WTC11 (cell line): ENCODE results near the gene DESI1. TPM values are rescaled to one million over a fixed set of nuclear protein-coding genes. Genes with fewer than 3 reads are reported as not detected.
A peak's percentile ranks its signal among the peaks of the same experiment; 100 is the strongest.

Experiments
- ATAC-seq: fragments of 200-7000 bp; cut with Tn5 transposase; 2 replicates; pipeline ENCODE4 v1.10.0; 2021; ENCODE audit warnings: mild to moderate bottlenecking, moderate library complexity
- CTCF ChIA-PET: fragments of 300-600 bp; sonication (Branson Sonifier 250); formaldehyde crosslinking; loops from one replicate; lab custom pipeline; 2021; ENCODE audit warnings: antibody characterized with exemption; lab: Charles Lee
- POLR2A ChIA-PET: fragments of 350-600 bp; sonication (Branson Sonifier 250); formaldehyde crosslinking; loops from one replicate; lab custom pipeline; 2021; ENCODE audit warnings: antibody characterized with exemption; lab: Charles Lee
- DNase-seq: peaks from one replicate; pipeline ENCODE4 v3.0.0; 2021; ENCODE audit warnings: low spot score
- H3K27ac Mint-ChIP-seq: 2 replicates; pipeline ENCODE4 v1.8.0; 2021; ENCODE audit warnings: mixed read lengths
- H3K27me3 Mint-ChIP-seq: 2 replicates; pipeline ENCODE4 v1.8.0; 2021; ENCODE audit warnings: low read depth, mild to moderate bottlenecking, moderate library complexity, mixed read lengths
- H3K36me3 Mint-ChIP-seq: 2 replicates; pipeline ENCODE4 v1.8.0; 2021; ENCODE audit warnings: mixed read lengths
- H3K4me1 Mint-ChIP-seq: 2 replicates; pipeline ENCODE4 v1.8.0; 2022; ENCODE audit warnings: mixed read lengths
- H3K4me3 Mint-ChIP-seq: 2 replicates; pipeline ENCODE4 v1.8.0; 2021; ENCODE audit warnings: mild to moderate bottlenecking, moderate library complexity, mixed read lengths
- H3K9me3 Mint-ChIP-seq: 2 replicates; pipeline ENCODE4 v1.8.0; 2021; ENCODE audit warnings: mixed read lengths
- CDX4 ChIP-seq: fragments of 250-450 bp; sonication (Bioruptor Pico); IDR thresholded peaks from 2 replicates; pipeline ENCODE4 v1.9.0; 2021; ENCODE audit warnings: moderate library complexity, mild to moderate bottlenecking, inconsistent platforms, borderline replicate concordance
- CREB1 ChIP-seq: sonication (generic); formaldehyde crosslinking; IDR thresholded peaks from 2 replicates; pipeline ENCODE4 v1.8.0; 2023; ENCODE audit warnings: mild to moderate bottlenecking, missing genetic modification reagents
- ELF4 ChIP-seq: sonication (generic); formaldehyde crosslinking; IDR thresholded peaks from 2 replicates; pipeline ENCODE4 v1.8.1; 2022; ENCODE audit warnings: low read depth, mild to moderate bottlenecking, moderate library complexity, missing genetic modification reagents
- ESRRA ChIP-seq: sonication (generic); formaldehyde crosslinking; IDR thresholded peaks from 2 replicates; pipeline ENCODE4 v1.8.1; 2022; ENCODE audit warnings: mild to moderate bottlenecking, missing genetic modification reagents, borderline replicate concordance
- ETV6 ChIP-seq: sonication (generic); formaldehyde crosslinking; IDR thresholded peaks from 2 replicates; pipeline ENCODE4 v1.8.1; 2022; ENCODE audit warnings: mild to moderate bottlenecking, missing genetic modification reagents
- FOXJ3 ChIP-seq: sonication (generic); formaldehyde crosslinking; IDR thresholded peaks from 2 replicates; pipeline ENCODE4 v1.9.0; 2021; ENCODE audit warnings: missing genetic modification reagents, mild to moderate bottlenecking, borderline replicate concordance
- JAZF1 ChIP-seq: fragments of 250-450 bp; sonication (Bioruptor Pico); IDR thresholded peaks from 2 replicates; pipeline ENCODE4 v1.9.0; 2021; ENCODE audit warnings: moderate library complexity, mild to moderate bottlenecking, inconsistent platforms
- KAT7 ChIP-seq: sonication (generic); formaldehyde crosslinking; IDR thresholded peaks from 2 replicates; pipeline ENCODE4 v1.8.1; 2023; ENCODE audit warnings: missing genetic modification reagents, mild to moderate bottlenecking, borderline replicate concordance
- NR1H2 ChIP-seq: sonication (generic); formaldehyde crosslinking; IDR thresholded peaks from 2 replicates; pipeline ENCODE4 v1.9.0; 2021; ENCODE audit warnings: mild to moderate bottlenecking, moderate library complexity, missing genetic modification reagents
- NR3C1 ChIP-seq: sonication (generic); formaldehyde crosslinking; conservative IDR thresholded peaks from 2 replicates; pipeline ENCODE4 v1.8.1; 2023; ENCODE audit warnings: low read depth, mild to moderate bottlenecking, missing genetic modification reagents
- SMAD4 ChIP-seq: sonication (generic); formaldehyde crosslinking; IDR thresholded peaks from 2 replicates; pipeline ENCODE4 v1.8.0; 2022; ENCODE audit warnings: mild to moderate bottlenecking, missing genetic modification reagents
- STAT6 ChIP-seq: sonication (generic); formaldehyde crosslinking; conservative IDR thresholded peaks from 2 replicates; pipeline ENCODE4 v1.8.1; 2023; ENCODE audit warnings: mild to moderate bottlenecking, low read depth, missing genetic modification reagents, moderate library complexity
- ZMAT4 ChIP-seq: fragments of 250-450 bp; sonication (Bioruptor Pico); IDR thresholded peaks from 2 replicates; pipeline ENCODE4 v1.9.0; 2021; ENCODE audit warnings: mild to moderate bottlenecking
- ZNF121 ChIP-seq: sonication (generic); formaldehyde crosslinking; IDR thresholded peaks from 2 replicates; pipeline ENCODE4 v1.8.0; 2023; ENCODE audit warnings: missing genetic modification reagents
- ZNF219 ChIP-seq: sonication (generic); formaldehyde crosslinking; IDR thresholded peaks from 2 replicates; pipeline ENCODE4 v1.8.0; 2023; ENCODE audit warnings: missing genetic modification reagents, mild to moderate bottlenecking, borderline replicate concordance
- ZNF423 ChIP-seq: fragments of 250-450 bp; sonication (Bioruptor Pico); IDR thresholded peaks from 2 replicates; pipeline ENCODE4 v2.1.2; 2022; ENCODE audit warnings: mild to moderate bottlenecking, moderate library complexity
- total RNA-seq: library from RNA; stranded (reverse); gene quantifications from 3 replicates; pipeline ENCODE4 v1.2.3, GENCODE V29; 2021
- TF ChIP-seq, protein P1 (sequence below): sonication (generic); formaldehyde crosslinking; IDR thresholded peaks from 2 replicates; pipeline ENCODE4 v1.8.0; 2023; ENCODE audit warnings: missing genetic modification reagents, mild to moderate bottlenecking, borderline replicate concordance
- TF ChIP-seq, protein P2 (sequence below): fragments of 250-450 bp; sonication (Bioruptor Pico); IDR thresholded peaks from 2 replicates; pipeline ENCODE4 v1.8.0; 2021; ENCODE audit warnings: mild to moderate bottlenecking
- TF ChIP-seq, protein P3 (sequence below): sonication (generic); formaldehyde crosslinking; IDR thresholded peaks from 2 replicates; pipeline ENCODE4 v1.8.0; 2022; ENCODE audit warnings: mild to moderate bottlenecking, missing genetic modification reagents
- TF ChIP-seq, protein P4 (sequence below): sonication (generic); formaldehyde crosslinking; IDR thresholded peaks from 2 replicates; pipeline ENCODE4 v1.8.0; 2022; ENCODE audit warnings: mild to moderate bottlenecking, missing genetic modification reagents

The DESI1 gene
- total RNA-seq, 1 experiment from 2014 or later = 32.2 TPM

DNA sequence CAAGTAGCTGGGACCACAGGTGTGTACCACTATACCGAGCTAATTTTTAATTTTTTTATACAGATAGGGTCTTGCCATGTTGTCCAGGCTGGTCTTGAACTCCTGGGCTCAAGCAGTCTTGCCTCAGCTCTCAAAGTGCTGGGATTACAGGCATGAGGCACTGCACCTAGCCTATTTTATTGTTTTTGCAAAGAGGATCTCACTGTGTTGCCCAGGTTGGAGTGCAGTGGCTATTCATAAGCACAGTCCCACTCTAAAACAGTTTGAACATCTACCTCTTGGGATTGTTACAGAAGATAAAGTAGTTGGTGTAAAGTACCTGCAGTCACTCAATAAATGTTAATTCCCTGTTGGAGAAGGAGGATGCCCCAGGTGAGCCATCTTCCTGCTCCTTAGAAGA, 29.4 kb upstream of the DESI1 start:
- ChIA-PET POLR2A (interaction anchor here (0.6 kb wide), 1 partner anchor 31 kb away, joined by 3 read pairs; no protein-coding TSS in a partner anchor), CTCF (interaction anchor here (2.1 kb wide), 1 partner anchor 17 kb away, joined by 9 read pairs; no protein-coding TSS in a partner anchor)
- DNase-seq (no peak), ATAC-seq (no peak)
- Mint-ChIP-seq H3K9me3 (no peaks in the 10 kb centered on the region), H3K27me3 (no peaks in the 10 kb centered on the region), H3K27ac (no peak overlapping the region), H3K4me1 (no peaks in the 10 kb centered on the region), H3K4me3 (no peak overlapping the region), H3K36me3 (peaks cover 73% of the 10 kb centered on the region)
- TF ChIP-seq, protein P1, sequence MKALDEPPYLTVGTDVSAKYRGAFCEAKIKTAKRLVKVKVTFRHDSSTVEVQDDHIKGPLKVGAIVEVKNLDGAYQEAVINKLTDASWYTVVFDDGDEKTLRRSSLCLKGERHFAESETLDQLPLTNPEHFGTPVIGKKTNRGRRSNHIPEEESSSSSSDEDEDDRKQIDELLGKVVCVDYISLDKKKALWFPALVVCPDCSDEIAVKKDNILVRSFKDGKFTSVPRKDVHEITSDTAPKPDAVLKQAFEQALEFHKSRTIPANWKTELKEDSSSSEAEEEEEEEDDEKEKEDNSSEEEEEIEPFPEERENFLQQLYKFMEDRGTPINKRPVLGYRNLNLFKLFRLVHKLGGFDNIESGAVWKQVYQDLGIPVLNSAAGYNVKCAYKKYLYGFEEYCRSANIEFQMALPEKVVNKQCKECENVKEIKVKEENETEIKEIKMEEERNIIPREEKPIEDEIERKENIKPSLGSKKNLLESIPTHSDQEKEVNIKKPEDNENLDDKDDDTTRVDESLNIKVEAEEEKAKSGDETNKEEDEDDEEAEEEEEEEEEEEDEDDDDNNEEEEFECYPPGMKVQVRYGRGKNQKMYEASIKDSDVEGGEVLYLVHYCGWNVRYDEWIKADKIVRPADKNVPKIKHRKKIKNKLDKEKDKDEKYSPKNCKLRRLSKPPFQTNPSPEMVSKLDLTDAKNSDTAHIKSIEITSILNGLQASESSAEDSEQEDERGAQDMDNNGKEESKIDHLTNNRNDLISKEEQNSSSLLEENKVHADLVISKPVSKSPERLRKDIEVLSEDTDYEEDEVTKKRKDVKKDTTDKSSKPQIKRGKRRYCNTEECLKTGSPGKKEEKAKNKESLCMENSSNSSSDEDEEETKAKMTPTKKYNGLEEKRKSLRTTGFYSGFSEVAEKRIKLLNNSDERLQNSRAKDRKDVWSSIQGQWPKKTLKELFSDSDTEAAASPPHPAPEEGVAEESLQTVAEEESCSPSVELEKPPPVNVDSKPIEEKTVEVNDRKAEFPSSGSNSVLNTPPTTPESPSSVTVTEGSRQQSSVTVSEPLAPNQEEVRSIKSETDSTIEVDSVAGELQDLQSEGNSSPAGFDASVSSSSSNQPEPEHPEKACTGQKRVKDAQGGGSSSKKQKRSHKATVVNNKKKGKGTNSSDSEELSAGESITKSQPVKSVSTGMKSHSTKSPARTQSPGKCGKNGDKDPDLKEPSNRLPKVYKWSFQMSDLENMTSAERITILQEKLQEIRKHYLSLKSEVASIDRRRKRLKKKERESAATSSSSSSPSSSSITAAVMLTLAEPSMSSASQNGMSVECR (CRISPR knock-in tag) = no peak
- TF ChIP-seq ZNF219 (CRISPR knock-in tag) = no peak
- TF ChIP-seq STAT6 (CRISPR knock-in tag) = no peak
- TF ChIP-seq, protein P2, sequence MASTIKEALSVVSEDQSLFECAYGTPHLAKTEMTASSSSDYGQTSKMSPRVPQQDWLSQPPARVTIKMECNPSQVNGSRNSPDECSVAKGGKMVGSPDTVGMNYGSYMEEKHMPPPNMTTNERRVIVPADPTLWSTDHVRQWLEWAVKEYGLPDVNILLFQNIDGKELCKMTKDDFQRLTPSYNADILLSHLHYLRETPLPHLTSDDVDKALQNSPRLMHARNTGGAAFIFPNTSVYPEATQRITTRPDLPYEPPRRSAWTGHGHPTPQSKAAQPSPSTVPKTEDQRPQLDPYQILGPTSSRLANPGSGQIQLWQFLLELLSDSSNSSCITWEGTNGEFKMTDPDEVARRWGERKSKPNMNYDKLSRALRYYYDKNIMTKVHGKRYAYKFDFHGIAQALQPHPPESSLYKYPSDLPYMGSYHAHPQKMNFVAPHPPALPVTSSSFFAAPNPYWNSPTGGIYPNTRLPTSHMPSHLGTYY (CRISPR knock-in tag) = no peak
- no peak for TF ChIP-seq CDX4 (CRISPR knock-in tag)
- TF ChIP-seq ZNF121 = 0 out of 2 replicates have a peak, but pooled peaks have one; percentile 66
- no peak for TF ChIP-seq ESRRA (CRISPR knock-in tag)

GRCh38 chr22:41648432-41648831, 27.6 kb upstream of the DESI1 start:
- no peaks in the 10 kb centered on the region for H3K27me3 Mint-ChIP-seq
- no peak overlapping the region for H3K4me3 Mint-ChIP-seq
- TF ChIP-seq JAZF1 (CRISPR knock-in tag) (no peak), ZMAT4 (CRISPR knock-in tag) (no peak), ETV6 (CRISPR knock-in tag) (no peak), KAT7 (CRISPR knock-in tag) (no peak), ELF4 (CRISPR knock-in tag) (no peak), NR3C1 (CRISPR knock-in tag) (no peak), SMAD4 (CRISPR knock-in tag) (no peak), FOXJ3 (no peak), NR1H2 (CRISPR knock-in tag) (no peak), CREB1 (no peak), ZNF423 (CRISPR knock-in tag) (no peak)
- TF ChIP-seq, protein P3, sequence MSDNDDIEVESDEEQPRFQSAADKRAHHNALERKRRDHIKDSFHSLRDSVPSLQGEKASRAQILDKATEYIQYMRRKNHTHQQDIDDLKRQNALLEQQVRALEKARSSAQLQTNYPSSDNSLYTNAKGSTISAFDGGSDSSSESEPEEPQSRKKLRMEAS (CRISPR knock-in tag) = no peak
- TF ChIP-seq, protein P2 (CRISPR knock-in tag) = no peak
- TF ChIP-seq, protein P4, sequence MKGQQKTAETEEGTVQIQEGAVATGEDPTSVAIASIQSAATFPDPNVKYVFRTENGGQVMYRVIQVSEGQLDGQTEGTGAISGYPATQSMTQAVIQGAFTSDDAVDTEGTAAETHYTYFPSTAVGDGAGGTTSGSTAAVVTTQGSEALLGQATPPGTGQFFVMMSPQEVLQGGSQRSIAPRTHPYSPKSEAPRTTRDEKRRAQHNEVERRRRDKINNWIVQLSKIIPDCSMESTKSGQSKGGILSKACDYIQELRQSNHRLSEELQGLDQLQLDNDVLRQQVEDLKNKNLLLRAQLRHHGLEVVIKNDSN (CRISPR knock-in tag) = no peak
- POLR2A ChIA-PET = no interaction called here
- ATAC-seq (no peak), DNase-seq (no peak)
- CTCF ChIA-PET = no interaction called here
- H3K9me3 Mint-ChIP-seq = no peaks in the 10 kb centered on the region
- H3K36me3 Mint-ChIP-seq = peaks cover 64% of the 10 kb centered on the region
- no peaks in the 10 kb centered on the region for H3K4me1 Mint-ChIP-seq
- no peak overlapping the region for H3K27ac Mint-ChIP-seq
